HepG2 (cell line): ENCODE measurements around the gene ZBTB46. TPM values are rescaled to one million over a fixed set of nuclear protein-coding genes. Genes with fewer than 3 reads are reported as not detected.

ENCODE experiments used
- ATAC-seq: fragments of 200-7000 bp; cut with Tn5 transposase; 3 replicates; pipeline ENCODE4 v1.9.1; 2020; ENCODE audit warnings: mild to moderate bottlenecking, moderate library complexity
- BruUV-seq: library from RNA; stranded (reverse); fragments of 400-500 nt; replicated peaks from 2 replicates; lab custom pipeline; 2021; lab: Mats Ljungman, UMichigan
- CTCF ChIA-PET: fragments of 300-600 bp; formaldehyde crosslinking; extraction: SDS; loops from one replicate; lab custom pipeline; 2021; ENCODE audit warnings: low total read pairs, inconsistent platforms, low intra/inter-chr PET ratio; lab: Yijun Ruan, JAX
- POLR2A ChIA-PET: fragments of 350-600 bp; sonication (Branson Sonifier 250); formaldehyde crosslinking; loops from one replicate; lab custom pipeline; 2020; ENCODE audit warnings: antibody characterized with exemption, inconsistent platforms; lab: Yijun Ruan, JAX
- DNase-seq: peaks from one replicate; pipeline ENCODE4 v3.0.0-alpha.2; 2015; ENCODE audit warnings: low spot score
- FAIRE-seq: peaks from 3 replicates; lab custom pipeline; 2011; peaks lifted over from hg19 to GRCh38; lab: Jason Lieb, UNC
- H2AFZ ChIP-seq: one replicate; pipeline ENCODE4 v1.6.1; 2011; ENCODE audit warnings: low read length, inconsistent platforms
- H3K27ac ChIP-seq: fragments of 300-600 bp; 3 replicates; pipeline ENCODE4 v1.8.0; 2011; ENCODE audit warnings: mixed run types, mild to moderate bottlenecking, mixed read lengths, low read length, inconsistent platforms; ENCODE audit not compliant: insufficient read depth; ENCODE audit errors: extremely low read length
- H3K27me3 ChIP-seq, 2 experiments: fragments of 200-600 bp in 1 of 2; 2 replicates in 1 of 2; 3 replicates in 1 of 2; pipeline versions ENCODE4 v1.6.0 to v1.8.0; 2011; ENCODE audit warnings: low read length in 2 of 2, mild to moderate bottlenecking in 2 of 2, moderate library complexity in 2 of 2, inconsistent platforms in 1 of 2; ENCODE audit not compliant: insufficient read depth in 2 of 2, control insufficient read depth in 1 of 2
- H3K36me3 ChIP-seq, 2 experiments: fragments of 200-600 bp in 1 of 2; replicated peaks in 1 of 2; 2 replicates in 1 of 2; 3 replicates in 1 of 2; pipeline versions ENCODE4 v1.5.1 to v1.8.0; 2011; ENCODE audit warnings: low read length in 2 of 2, inconsistent platforms in 1 of 2; ENCODE audit not compliant: insufficient read depth in 2 of 2, control insufficient read depth in 1 of 2
- H3K4me1 ChIP-seq: 2 replicates; pipeline ENCODE4 v1.5.1; 2012; ENCODE audit warnings: low read length, inconsistent platforms; ENCODE audit not compliant: insufficient read depth
- H3K4me2 ChIP-seq: 2 replicates; pipeline ENCODE4 v1.6.0; 2011; ENCODE audit warnings: low read depth, low read length, inconsistent platforms
- H3K4me3 ChIP-seq, 3 experiments: fragments of 200-600 bp in 1 of 3; sonication (generic), shearing (Covaris generic) in 1 of 3; replicated peaks in 1 of 3; 2 replicates each; pipeline ENCODE4 v1.5.1; 2011 to 2016; ENCODE audit warnings: low read length in 3 of 3, inconsistent platforms in 2 of 3, low read depth in 2 of 3, mild to moderate bottlenecking in 2 of 3, control low read depth in 1 of 3, mixed read lengths in 1 of 3; ENCODE audit not compliant: insufficient read depth in 1 of 3
- H3K79me2 ChIP-seq: one replicate; pipeline ENCODE4 v1.6.1; 2011; ENCODE audit warnings: low read length, inconsistent platforms; ENCODE audit not compliant: insufficient read depth
- H3K9ac ChIP-seq: 2 replicates; pipeline ENCODE4 v1.6.0; 2011; ENCODE audit warnings: mild to moderate bottlenecking, low read depth, low read length, inconsistent platforms; ENCODE audit not compliant: insufficient read depth
- H3K9me3 ChIP-seq: 2 replicates; pipeline ENCODE4 v1.5.1; 2012; ENCODE audit warnings: mild to moderate bottlenecking, low read length
- H4K20me1 ChIP-seq: 2 replicates; pipeline ENCODE4 v1.6.0; 2011; ENCODE audit warnings: inconsistent platforms, mild to moderate bottlenecking, low read length, moderate library complexity; ENCODE audit not compliant: insufficient read depth
- CEBPZ ChIP-seq: IDR thresholded peaks from 2 replicates; pipeline ENCODE4 v1.6.1; 2012; ENCODE audit warnings: low read length, improper control_type of control experiment
- FOXK1 ChIP-seq: sonication (generic); formaldehyde crosslinking; IDR thresholded peaks from 2 replicates; pipeline ENCODE4 v1.4.0; 2020; ENCODE audit warnings: low read depth, missing genetic modification reagents, borderline replicate concordance
- MEF2D ChIP-seq: sonication (generic); formaldehyde crosslinking; IDR thresholded peaks from 2 replicates; pipeline ENCODE4 v1.5.1; 2020; ENCODE audit warnings: mild to moderate bottlenecking, missing genetic modification reagents
- NRL ChIP-seq: sonication (generic); formaldehyde crosslinking; IDR thresholded peaks from 2 replicates; pipeline ENCODE4 v1.5.0; 2020; ENCODE audit warnings: missing genetic modification reagents, mild to moderate bottlenecking, moderate library complexity, borderline replicate concordance
- PRMT3 ChIP-seq: sonication (generic); formaldehyde crosslinking; IDR thresholded peaks from 2 replicates; pipeline ENCODE4 v1.8.1; 2022; ENCODE audit warnings: low read depth, mild to moderate bottlenecking, moderate library complexity, missing genetic modification reagents, borderline replicate concordance
- TBX2 ChIP-seq: sonication (generic); formaldehyde crosslinking; IDR thresholded peaks from 2 replicates; pipeline ENCODE4 v1.5.0; 2020; ENCODE audit warnings: missing genetic modification reagents, mild to moderate bottlenecking, borderline replicate concordance
- ZFP82 ChIP-seq: sonication (generic); formaldehyde crosslinking; IDR thresholded peaks from 2 replicates; pipeline ENCODE4 v1.5.1; 2020; ENCODE audit warnings: mild to moderate bottlenecking, missing genetic modification reagents, borderline replicate concordance
- WGBS: methylation state at CpG from one replicate; pipeline ENCODE4 v1.1.6; 2017; ENCODE audit warnings: low lambda C conversion rate; 5-methylcytosine and 5-hydroxymethylcytosine counted together
- in situ Hi-C: cut with HindIII; loops from 2 replicates; pipeline ENCODE4 v1.10.0; 2017; ENCODE audit warnings: low pct_unique_long_range_greater_than_20kb; ENCODE audit not compliant: extremely low pct_ligation_motif_present
- intact Hi-C: fragments of 100-400 bp; cut with micrococcal nuclease; formaldehyde crosslinking; loops from one replicate; pipeline ENCODE4 v1.10.0; 2022; ENCODE audit not compliant: unreplicated experiment
- polyA plus RNA-seq, 8 experiments: library from polyadenylated mRNA; depleted of rRNA in 3 of 8; stranded (reverse) in 7 of 8; unstranded in 1 of 8; fragments of >200 nt; fragmentation: Illumina TruSeq in 4 of 8; extraction: Trizol in 4 of 8; gene quantifications; 2 replicates each; pipeline versions ENCODE4 v1.2.1 to v1.2.3, GENCODE V29; 2011 to 2016; ENCODE audit warnings: low read depth in 4 of 8, missing spikeins in 1 of 8, mixed read lengths in 1 of 8; ENCODE audit not compliant: insufficient read depth in 1 of 8
- total RNA-seq, 5 experiments: library from RNA; depleted of rRNA; stranded (reverse); fragments of >200 nt; fragmentation: Illumina TruSeq; extraction: Trizol; gene quantifications; 2 replicates each; pipeline ENCODE4 v1.2.3, GENCODE V29; 2016; ENCODE audit warnings: low read depth in 1 of 5
- TF ChIP-seq, protein P1 (sequence below), 2 experiments: sonication (generic) in 1 of 2; formaldehyde crosslinking in 1 of 2; IDR thresholded peaks; 2 replicates each; pipeline versions ENCODE4 v1.4.0 to v1.6.1; 2018 to 2020; ENCODE audit warnings: missing genetic modification reagents in 2 of 2, borderline replicate concordance in 1 of 2, low read depth in 1 of 2, mild to moderate bottlenecking in 1 of 2, missing biosample characterization in 1 of 2
- TF ChIP-seq, protein P2 (sequence below): sonication (generic); formaldehyde crosslinking; IDR thresholded peaks from 2 replicates; pipeline ENCODE4 v1.4.0; 2020; ENCODE audit warnings: mild to moderate bottlenecking, missing genetic modification reagents, borderline replicate concordance

ZBTB46 gene
- total and polyA plus RNA-seq, 2 of the 13 experiments (the other 11 are each of a cell fraction or from before 2014, with no cell fraction given) = 1.6 to 13.5 TPM

DNA sequence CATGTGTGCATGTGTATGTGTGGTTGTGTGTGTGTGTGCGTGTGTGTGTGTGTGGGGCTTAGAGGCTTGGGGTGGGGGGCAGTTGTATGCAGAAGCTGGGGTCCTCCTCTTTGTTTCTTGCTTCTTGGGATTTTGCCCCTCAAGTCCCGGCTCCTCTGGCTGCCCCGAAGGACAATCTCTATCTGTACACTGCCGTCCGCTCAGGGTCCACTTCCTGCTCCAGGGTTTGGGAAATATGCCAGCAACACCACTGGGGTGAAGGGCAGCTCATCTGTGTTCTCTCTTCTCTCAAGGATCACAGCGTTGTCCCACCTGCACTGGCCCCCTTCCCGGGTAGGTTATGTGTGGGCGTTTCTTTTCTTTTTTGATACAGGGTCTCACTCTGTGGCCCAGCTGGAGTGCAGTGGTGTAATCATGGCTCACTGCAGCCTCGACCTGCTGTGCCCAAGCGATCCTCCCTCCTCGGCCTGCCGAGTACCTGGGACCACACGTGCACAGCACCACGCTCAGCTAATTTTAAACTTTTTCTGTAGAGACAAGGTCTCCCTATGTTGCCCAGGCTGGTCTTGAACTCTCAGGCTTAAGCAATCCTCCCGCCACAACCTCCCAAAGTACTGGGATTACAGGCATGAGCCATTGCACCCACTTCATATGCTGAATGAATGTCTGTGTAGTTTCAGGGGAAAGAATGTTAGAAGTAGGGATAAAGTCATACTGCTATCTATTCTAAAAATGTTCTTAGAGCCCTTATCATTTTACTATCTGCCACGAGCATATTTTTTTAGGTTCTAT lies 65.8 kb downstream of the ZBTB46 start (continued):
- TF ChIP-seq CEBPZ = no peak
- TF ChIP-seq, all 625 proteins: peak for 141

- Histone ChIP-seq H3K9ac (no peak overlapping the region), H3K4me1 (peaks cover 26% of the 10 kb centered on the region), H3K4me2 (no peak overlapping the region), H3K27me3 (peaks cover 0 to 3% of the 10 kb centered on the region in 2 experiments; a peak in 1 of 5 replicates), H3K36me3 (no peaks in the 10 kb centered on the region), H2AFZ (no peak overlapping the region), H3K4me3 (no peak overlapping the region), H3K9me3 (no peaks in the 10 kb centered on the region), H3K79me2 (no peaks in the 10 kb centered on the region), H4K20me1 (no peaks in the 10 kb centered on the region), H3K27ac (no peak overlapping the region)
- FAIRE-seq (no peak), ATAC-seq (no peak), DNase-seq (no peak)
- CTCF ChIA-PET = no interaction called here
- TF ChIP-seq, protein P1, sequence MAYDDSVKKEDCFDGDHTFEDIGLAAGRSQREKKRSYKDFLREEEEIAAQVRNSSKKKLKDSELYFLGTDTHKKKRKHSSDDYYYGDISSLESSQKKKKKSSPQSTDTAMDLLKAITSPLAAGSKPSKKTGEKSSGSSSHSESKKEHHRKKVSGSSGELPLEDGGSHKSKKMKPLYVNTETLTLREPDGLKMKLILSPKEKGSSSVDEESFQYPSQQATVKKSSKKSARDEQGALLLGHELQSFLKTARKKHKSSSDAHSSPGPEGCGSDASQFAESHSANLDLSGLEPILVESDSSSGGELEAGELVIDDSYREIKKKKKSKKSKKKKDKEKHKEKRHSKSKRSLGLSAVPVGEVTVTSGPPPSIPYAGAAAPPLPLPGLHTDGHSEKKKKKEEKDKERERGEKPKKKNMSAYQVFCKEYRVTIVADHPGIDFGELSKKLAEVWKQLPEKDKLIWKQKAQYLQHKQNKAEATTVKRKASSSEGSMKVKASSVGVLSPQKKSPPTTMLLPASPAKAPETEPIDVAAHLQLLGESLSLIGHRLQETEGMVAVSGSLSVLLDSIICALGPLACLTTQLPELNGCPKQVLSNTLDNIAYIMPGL (CRISPR knock-in tag; IDR thresholded peaks at IDR 0.05; ENCODE audit: borderline replicate concordance in 1 of 2, low read depth in 1 of 2) = no peak
- TF ChIP-seq MEF2D (CRISPR knock-in tag) (no peak), NRL (no peak), ZFP82 (CRISPR knock-in tag) (no peak), PRMT3 (CRISPR knock-in tag) (no peak), FOXK1 (CRISPR knock-in tag) (no peak), TBX2 (CRISPR knock-in tag) (no peak)
- TF ChIP-seq, protein P2, sequence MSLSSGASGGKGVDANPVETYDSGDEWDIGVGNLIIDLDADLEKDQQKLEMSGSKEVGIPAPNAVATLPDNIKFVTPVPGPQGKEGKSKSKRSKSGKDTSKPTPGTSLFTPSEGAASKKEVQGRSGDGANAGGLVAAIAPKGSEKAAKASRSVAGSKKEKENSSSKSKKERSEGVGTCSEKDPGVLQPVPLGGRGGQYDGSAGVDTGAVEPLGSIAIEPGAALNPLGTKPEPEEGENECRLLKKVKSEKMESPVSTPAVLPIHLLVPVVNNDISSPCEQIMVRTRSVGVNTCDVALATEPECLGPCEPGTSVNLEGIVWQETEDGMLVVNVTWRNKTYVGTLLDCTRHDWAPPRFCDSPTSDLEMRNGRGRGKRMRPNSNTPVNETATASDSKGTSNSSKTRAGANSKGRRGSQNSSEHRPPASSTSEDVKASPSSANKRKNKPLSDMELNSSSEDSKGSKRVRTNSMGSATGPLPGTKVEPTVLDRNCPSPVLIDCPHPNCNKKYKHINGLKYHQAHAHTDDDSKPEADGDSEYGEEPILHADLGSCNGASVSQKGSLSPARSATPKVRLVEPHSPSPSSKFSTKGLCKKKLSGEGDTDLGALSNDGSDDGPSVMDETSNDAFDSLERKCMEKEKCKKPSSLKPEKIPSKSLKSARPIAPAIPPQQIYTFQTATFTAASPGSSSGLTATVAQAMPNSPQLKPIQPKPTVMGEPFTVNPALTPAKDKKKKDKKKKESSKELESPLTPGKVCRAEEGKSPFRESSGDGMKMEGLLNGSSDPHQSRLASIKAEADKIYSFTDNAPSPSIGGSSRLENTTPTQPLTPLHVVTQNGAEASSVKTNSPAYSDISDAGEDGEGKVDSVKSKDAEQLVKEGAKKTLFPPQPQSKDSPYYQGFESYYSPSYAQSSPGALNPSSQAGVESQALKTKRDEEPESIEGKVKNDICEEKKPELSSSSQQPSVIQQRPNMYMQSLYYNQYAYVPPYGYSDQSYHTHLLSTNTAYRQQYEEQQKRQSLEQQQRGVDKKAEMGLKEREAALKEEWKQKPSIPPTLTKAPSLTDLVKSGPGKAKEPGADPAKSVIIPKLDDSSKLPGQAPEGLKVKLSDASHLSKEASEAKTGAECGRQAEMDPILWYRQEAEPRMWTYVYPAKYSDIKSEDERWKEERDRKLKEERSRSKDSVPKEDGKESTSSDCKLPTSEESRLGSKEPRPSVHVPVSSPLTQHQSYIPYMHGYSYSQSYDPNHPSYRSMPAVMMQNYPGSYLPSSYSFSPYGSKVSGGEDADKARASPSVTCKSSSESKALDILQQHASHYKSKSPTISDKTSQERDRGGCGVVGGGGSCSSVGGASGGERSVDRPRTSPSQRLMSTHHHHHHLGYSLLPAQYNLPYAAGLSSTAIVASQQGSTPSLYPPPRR (CRISPR knock-in tag) = no peak
- POLR2A ChIA-PET = no interaction called here
- intact Hi-C loops (no loop called here), in situ Hi-C loops (no loop called here)
- 77% methylated on average over 7 of the region's 7 CpGs for WGBS
- no TSS peak for BruUV-seq
Observed at GRCh38 chr20:63759377-63759901, 71.6 kb downstream of the ZBTB46 start.
